ENCODE results near the gene SLC44A3. TPM values are rescaled to one million over a fixed set of nuclear protein-coding genes. Genes with fewer than 3 reads are reported as not detected.

Gene SLC44A3
- total RNA-seq, 2 experiments from 2014 or later, result 0.27 to 0.36 TPM

- no peaks in the 10 kb centered on the region for H3K36me3 ChIP-seq (ENCODE audit: insufficient read depth, low read length)
- Mint-ChIP-seq H3K9me3 (no peaks in the 10 kb centered on the region), H3K4me3 (no peak overlapping the region), H3K27me3 (peaks cover 8% of the 10 kb centered on the region), H3K36me3 (ENCODE audit: low read depth) (no peaks in the 10 kb centered on the region), H3K4me1 (ENCODE audit: low read depth) (no peaks in the 10 kb centered on the region), H3K27ac (no peak overlapping the region)
- CTCF ChIA-PET, result no interaction called here
- no peaks in the 10 kb centered on the region for H3K27me3 ChIP-seq (ENCODE audit: control insufficient read depth in 1 of 2, insufficient read depth in 2 of 2, low read length in 2 of 2)
- ATAC-seq (ENCODE audit: poor library complexity) (no peak), DNase-seq (no peak)
- POLR2A ChIA-PET, result no interaction called here
- no peaks in the 10 kb centered on the region for H3K4me1 ChIP-seq (ENCODE audit: insufficient read depth, low read length)
- H3K4me3 ChIP-seq (ENCODE audit: low read length), result no peak overlapping the region
- TF ChIP-seq CTCF (IDR thresholded peaks at IDR 0.05), result no peak
- intact Hi-C loops (cut with DNase I, micrococcal nuclease), result no loop called here
- peaks cover 0 to 9% of the 10 kb centered on the region in 2 experiments for H3K9me3 ChIP-seq (ENCODE audit: control insufficient read depth in 1 of 2, insufficient read depth in 1 of 2, low read length in 2 of 2)
- H3K27ac ChIP-seq (ENCODE audit: low read depth in 1 of 2, low read length in 2 of 2), result no peak overlapping the region
Measured at GRCh38 chr1:94773296-94773809, 46.8 kb upstream of the SLC44A3 start.

GRCh38 chr1:94773931-94774422, 46.2 kb upstream of the SLC44A3 start:
- Histone ChIP-seq H3K27me3 (ENCODE audit: control insufficient read depth in 1 of 2, insufficient read depth in 2 of 2, low read length in 2 of 2) (no peaks in the 10 kb centered on the region), H3K4me1 (ENCODE audit: insufficient read depth, low read length) (no peaks in the 10 kb centered on the region), H3K36me3 (ENCODE audit: insufficient read depth, low read length) (no peaks in the 10 kb centered on the region), H3K27ac (ENCODE audit: low read depth in 1 of 2, low read length in 2 of 2) (no peak overlapping the region), H3K4me3 (ENCODE audit: low read length) (no peak overlapping the region), H3K9me3 (ENCODE audit: control insufficient read depth in 1 of 2, insufficient read depth in 1 of 2, low read length in 2 of 2) (peaks cover 0 to 9% of the 10 kb centered on the region in 2 experiments)
- ATAC-seq (ENCODE audit: poor library complexity) (no peak), DNase-seq (no peak)
- Mint-ChIP-seq H3K27me3 (peaks cover 8% of the 10 kb centered on the region), H3K4me1 (ENCODE audit: low read depth) (no peaks in the 10 kb centered on the region), H3K4me3 (no peak overlapping the region), H3K36me3 (ENCODE audit: low read depth) (no peaks in the 10 kb centered on the region), H3K9me3 (no peaks in the 10 kb centered on the region), H3K27ac (no peak overlapping the region)
- no peak for TF ChIP-seq CTCF (IDR thresholded peaks at IDR 0.05)
- ChIA-PET CTCF (no interaction called here), POLR2A (no interaction called here)
- intact Hi-C loops (cut with DNase I, micrococcal nuclease), result no loop called here

- TF ChIP-seq CTCF (IDR thresholded peaks at IDR 0.05), result no peak
- Mint-ChIP-seq H3K27ac (no peak overlapping the region), H3K27me3 (peaks cover 24% of the 10 kb centered on the region), H3K9me3 (no peaks in the 10 kb centered on the region), H3K4me3 (no peak overlapping the region), H3K4me1 (ENCODE audit: low read depth) (no peaks in the 10 kb centered on the region), H3K36me3 (ENCODE audit: low read depth) (no peaks in the 10 kb centered on the region)
- Histone ChIP-seq H3K36me3 (ENCODE audit: insufficient read depth, low read length) (no peaks in the 10 kb centered on the region), H3K4me1 (ENCODE audit: insufficient read depth, low read length) (no peaks in the 10 kb centered on the region), H3K4me3 (ENCODE audit: low read length) (no peak overlapping the region), H3K27me3 (ENCODE audit: control insufficient read depth in 1 of 2, insufficient read depth in 2 of 2, low read length in 2 of 2) (peaks cover 0 to 7% of the 10 kb centered on the region in 2 experiments), H3K9me3 (ENCODE audit: control insufficient read depth in 1 of 2, insufficient read depth in 1 of 2, low read length in 2 of 2) (peaks cover 0 to 9% of the 10 kb centered on the region in 2 experiments), H3K27ac (ENCODE audit: low read depth in 1 of 2, low read length in 2 of 2) (no peak overlapping the region)
- ChIA-PET POLR2A (no interaction called here), CTCF (no interaction called here)
- ATAC-seq (ENCODE audit: poor library complexity) (no peak), DNase-seq (no peak)
- intact Hi-C loops (cut with DNase I, micrococcal nuclease), result no loop called here
Measured at GRCh38 chr1:94776474-94776873, 43.7 kb upstream of the SLC44A3 start.
